Measurements from ENCODE around the gene APRT. TPM values are rescaled to one million over a fixed set of nuclear protein-coding genes. Genes with fewer than 3 reads are reported as not detected.

Gene APRT
- total and polyA plus RNA-seq, 2 of the 8 experiments (the other 6 are each of a cell fraction or from before 2014, with no cell fraction given), result 221 to 267 TPM

- TF ChIP-seq RFX5 (IDR thresholded peaks at IDR 0.05; ENCODE audit: borderline replicate concordance, low read depth, low read length) (no peak), GABPA (IDR thresholded peaks at IDR 0.05; ENCODE audit: borderline replicate concordance, insufficient read depth, low read length) (no peak), EGR1 (IDR thresholded peaks at IDR 0.05; ENCODE audit: borderline replicate concordance, low read depth, low read length) (no peak), KDM4A (IDR thresholded peaks at IDR 0.05; ENCODE audit: low read depth, low read length, severe bottlenecking) (no peak), BCL11A (IDR thresholded peaks at IDR 0.05; ENCODE audit: low read depth in 2 of 2, low read length in 2 of 2) (no peak), KDM5A (IDR thresholded peaks at IDR 0.05; ENCODE audit: low read length) (no peak), RBBP5 (IDR thresholded peaks at IDR 0.05; ENCODE audit: borderline replicate concordance, low read depth, low read length) (no peak), POU5F1 (IDR thresholded peaks at IDR 0.05; ENCODE audit: low read depth, low read length) (no peak), RXRA (IDR thresholded peaks at IDR 0.05; ENCODE audit: insufficient read depth, low read depth, low read length) (no peak), NANOG (IDR thresholded peaks at IDR 0.05; ENCODE audit: insufficient read depth, low read depth, low read length, poor library complexity, severe bottlenecking) (no peak)
These were observed 31.3 kb downstream of the APRT start (continued) for GRCh38 chr16:88780142-88781062.

Data from H1 (cell line).